LNCAP (cell line): ENCODE results near the gene KANSL1L.

ENCODE experiments used
- TF ChIP-seq, protein P1 (sequence below): fragments of 450-650 bp; IDR thresholded peaks from 2 replicates; pipeline ENCODE4 v1.5.1; 2017; ENCODE audit warnings: mild to moderate bottlenecking

Gene KANSL1L

DNA sequence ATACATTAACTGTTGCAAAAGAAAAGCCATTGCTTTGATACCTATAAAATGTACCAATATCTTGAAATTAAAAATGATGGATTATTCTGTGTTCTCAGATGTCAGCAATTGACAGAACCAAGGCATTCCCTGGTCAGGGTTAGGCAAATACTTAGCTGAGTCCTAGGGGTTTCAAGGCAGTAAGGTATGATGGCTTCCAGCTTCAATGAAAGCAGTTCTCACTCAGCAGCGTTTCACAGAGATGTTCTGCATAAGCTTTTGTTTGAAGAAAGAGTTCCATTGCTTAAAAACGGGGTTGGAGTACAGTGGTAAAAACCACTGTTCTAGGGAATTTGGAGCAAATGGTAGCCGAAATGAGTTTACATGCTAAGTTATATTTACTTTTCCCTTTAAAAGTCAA is 17.0 kb upstream of the KANSL1L start:
- TF ChIP-seq, protein P1, sequence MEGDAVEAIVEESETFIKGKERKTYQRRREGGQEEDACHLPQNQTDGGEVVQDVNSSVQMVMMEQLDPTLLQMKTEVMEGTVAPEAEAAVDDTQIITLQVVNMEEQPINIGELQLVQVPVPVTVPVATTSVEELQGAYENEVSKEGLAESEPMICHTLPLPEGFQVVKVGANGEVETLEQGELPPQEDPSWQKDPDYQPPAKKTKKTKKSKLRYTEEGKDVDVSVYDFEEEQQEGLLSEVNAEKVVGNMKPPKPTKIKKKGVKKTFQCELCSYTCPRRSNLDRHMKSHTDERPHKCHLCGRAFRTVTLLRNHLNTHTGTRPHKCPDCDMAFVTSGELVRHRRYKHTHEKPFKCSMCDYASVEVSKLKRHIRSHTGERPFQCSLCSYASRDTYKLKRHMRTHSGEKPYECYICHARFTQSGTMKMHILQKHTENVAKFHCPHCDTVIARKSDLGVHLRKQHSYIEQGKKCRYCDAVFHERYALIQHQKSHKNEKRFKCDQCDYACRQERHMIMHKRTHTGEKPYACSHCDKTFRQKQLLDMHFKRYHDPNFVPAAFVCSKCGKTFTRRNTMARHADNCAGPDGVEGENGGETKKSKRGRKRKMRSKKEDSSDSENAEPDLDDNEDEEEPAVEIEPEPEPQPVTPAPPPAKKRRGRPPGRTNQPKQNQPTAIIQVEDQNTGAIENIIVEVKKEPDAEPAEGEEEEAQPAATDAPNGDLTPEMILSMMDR = no peak

DNA sequence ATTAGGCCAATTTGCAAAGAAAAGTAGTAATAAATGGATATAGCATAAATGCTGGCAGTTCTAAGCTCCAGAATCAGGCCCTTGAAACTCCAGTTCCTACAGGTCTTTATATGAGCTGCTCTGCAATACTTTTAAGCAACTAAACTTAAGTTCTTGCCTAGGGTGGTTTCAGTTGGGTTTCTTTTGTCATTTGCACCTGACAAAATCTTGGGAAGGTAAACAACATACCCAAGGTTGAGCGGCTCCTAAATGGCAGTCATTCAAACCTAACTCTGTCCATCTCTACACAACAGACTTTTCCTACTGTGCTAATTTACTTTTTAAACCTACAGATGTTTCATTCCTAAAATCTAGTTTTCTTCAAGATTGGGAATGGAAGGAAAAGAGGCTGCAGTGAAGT is 9.3 kb upstream of the KANSL1L start:
- TF ChIP-seq, protein P1 = no peak

DNA sequence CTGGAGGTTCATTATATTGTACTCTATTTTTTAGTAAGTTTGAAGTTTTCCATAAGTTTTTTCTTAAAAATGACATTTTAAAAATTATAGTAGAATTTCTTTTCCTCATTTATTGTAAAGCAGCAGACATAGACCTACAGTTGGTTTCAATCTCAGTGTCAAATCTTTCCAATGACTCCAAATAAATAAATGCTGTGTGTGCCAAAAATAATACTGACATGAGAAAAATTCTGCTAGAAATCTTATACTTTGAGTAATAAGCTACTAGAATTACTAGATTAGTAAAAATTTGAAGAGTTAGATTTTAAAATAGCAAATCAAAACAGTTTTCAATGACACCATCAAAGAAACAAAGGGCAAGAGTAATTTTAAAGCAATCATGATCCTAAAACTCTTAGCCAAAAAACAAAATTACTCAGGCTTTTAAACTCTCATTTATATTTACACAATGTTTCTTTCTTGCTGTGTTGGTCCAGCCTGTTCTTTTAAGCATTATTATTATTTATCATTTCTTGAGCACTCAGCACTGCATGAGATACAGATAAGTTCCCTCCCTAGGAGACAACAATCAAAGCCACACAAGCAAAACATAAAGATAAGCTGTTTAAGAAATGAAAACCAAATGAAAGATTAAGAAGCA is 8.3 kb upstream of the KANSL1L start:
- TF ChIP-seq, protein P1 = no peak

DNA sequence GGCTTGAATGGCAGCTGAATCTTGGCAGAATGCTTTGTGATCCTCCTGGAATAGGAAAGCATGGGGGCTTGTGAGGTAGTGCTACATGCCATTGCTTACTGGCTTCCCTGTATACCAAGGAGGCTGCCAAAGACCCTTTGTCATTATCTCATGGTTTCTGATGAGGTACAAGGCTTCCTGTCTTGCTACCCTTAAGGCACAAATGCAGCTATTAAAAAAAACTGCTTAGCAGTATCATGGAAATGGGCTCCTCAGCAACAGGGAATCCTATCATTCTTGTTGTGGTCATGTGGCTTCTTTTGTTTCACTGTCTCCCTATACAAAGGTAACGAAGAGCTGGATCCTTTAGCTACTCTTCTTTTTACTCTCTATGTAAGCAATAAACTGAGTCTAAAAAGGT is 6.6 kb upstream of the KANSL1L start:
- TF ChIP-seq, protein P1 = no peak

DNA sequence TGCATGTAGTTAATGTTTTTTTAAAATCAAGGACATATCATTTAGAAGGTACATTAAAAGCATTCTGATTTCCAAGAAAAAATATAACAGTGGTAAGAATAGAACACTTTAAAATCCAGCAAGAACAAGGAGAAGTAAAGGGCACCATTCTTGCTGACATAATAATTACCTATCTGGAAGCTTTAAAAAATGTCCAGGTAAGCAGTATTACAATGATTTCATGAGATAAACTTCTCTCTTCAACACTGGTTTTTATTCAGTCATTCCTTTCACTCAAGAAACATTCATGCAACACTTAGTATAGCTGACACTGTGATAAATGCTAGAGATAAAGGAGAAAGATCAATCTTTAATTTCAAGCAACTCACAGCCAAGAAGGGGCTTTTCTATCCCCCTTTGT is 2.9 kb upstream of the KANSL1L start:
- TF ChIP-seq, protein P1 = no peak

DNA sequence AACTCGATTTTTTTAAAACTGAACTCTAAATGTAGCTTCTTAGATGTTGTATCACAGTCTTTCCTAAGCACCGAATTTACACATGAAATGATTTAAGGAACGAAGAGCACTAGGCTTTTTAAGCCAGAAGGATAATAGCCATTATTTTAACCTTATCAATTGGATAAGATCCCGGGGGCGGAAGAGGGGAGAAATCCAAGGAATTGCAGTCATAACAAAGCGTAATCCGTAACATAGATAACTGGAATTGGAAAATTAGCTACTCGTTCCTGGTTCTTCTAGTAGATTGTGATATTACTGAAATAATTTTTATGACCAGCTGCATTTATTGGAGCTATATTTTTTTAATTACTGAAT is 988 bp upstream of the KANSL1L start:
- TF ChIP-seq, protein P1 = no peak

DNA sequence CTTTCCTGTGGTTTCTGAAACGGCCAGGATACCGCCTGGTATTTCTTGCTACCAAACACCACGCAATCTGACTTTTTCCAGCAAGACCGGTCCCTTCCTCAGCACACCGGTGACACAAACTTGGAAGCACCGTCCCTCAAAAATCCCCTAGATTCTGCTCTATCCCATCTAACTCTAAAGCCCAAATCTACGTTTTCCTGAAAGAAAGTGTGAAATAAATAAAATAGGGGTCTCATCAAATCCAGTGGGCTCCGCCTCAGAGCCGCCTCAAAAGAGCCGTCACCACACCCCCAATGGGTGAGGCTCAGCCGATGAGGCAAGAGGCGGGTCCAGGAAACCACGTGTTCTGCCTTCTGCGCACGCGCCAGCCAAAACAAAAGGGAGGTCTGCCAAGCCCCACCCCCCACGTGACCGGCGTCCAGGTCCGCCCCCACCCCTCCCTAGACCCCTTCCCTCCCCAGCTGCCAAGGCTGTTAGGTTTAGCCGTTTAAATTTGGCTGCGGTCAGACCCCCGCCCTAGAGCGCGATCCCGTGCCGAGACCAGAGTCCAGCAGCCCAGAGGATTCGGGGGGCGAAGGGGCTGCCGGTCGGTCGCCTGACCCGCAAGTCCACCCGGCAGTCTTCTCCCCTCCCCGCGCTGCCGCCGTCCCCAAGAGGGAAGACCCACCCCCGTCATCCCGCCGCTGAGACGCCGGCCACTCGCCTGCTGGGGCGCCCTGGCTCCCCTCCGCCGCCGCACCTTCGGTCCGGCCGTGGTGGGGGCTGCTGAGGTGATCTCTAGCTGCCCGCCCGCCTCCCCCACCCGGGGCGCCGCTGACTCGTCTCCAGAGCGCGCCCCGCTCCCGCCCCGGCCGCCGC is 534 bp downstream of the KANSL1L start:
- TF ChIP-seq, protein P1 = no peak
